Neural crest cell (in vitro differentiated cells): Measurements from ENCODE around the gene ZNF653. TPM values are rescaled to one million over a fixed set of nuclear protein-coding genes. Genes with fewer than 3 reads are reported as not detected.

Experiments used
- DNase-seq: peaks from one replicate; pipeline ENCODE4 v3.0.0; 2021; ENCODE audit warnings: low read depth, mixed read lengths, low spot score
- H3K27ac Mint-ChIP-seq: one replicate; pipeline ENCODE4 v1.8.0; 2021; ENCODE audit warnings: mild to moderate bottlenecking, mixed read lengths; ENCODE audit not compliant: unreplicated experiment
- H3K27me3 Mint-ChIP-seq: 2 replicates; pipeline ENCODE4 v1.8.0; 2021; ENCODE audit warnings: low read depth, mild to moderate bottlenecking, mixed read lengths
- H3K36me3 Mint-ChIP-seq: 2 replicates; pipeline ENCODE4 v1.8.0; 2021; ENCODE audit warnings: low read depth, mild to moderate bottlenecking, mixed read lengths
- H3K4me1 Mint-ChIP-seq: 2 replicates; pipeline ENCODE4 v1.8.0; 2021; ENCODE audit warnings: mixed read lengths
- H3K4me3 Mint-ChIP-seq: one replicate; pipeline ENCODE4 v1.8.0; 2021; ENCODE audit warnings: mild to moderate bottlenecking, mixed read lengths
- H3K9me3 Mint-ChIP-seq: 2 replicates; pipeline ENCODE4 v1.8.0; 2021; ENCODE audit warnings: mixed read lengths
- CTCF ChIP-seq: fragments of 200-600 bp; sonication (generic); conservative IDR thresholded peaks from 2 replicates; pipeline ENCODE4 v1.5.0; 2021; ENCODE audit warnings: antibody characterized with exemption, mild to moderate bottlenecking
- total RNA-seq: library from RNA; stranded (reverse); gene quantifications from 2 replicates; pipeline ENCODE4 v1.2.1, GENCODE V29; 2021

The ZNF653 gene
- total RNA-seq, 1 donor from 2014 or later: 19.0 TPM

GRCh38 chr19:11539495-11540365, 34.1 kb upstream of the ZNF653 start:
- no peak for TF ChIP-seq CTCF
- H3K27me3 Mint-ChIP-seq: peaks cover 12% of the 10 kb centered on the region
- no peak overlapping the region for H3K4me3 Mint-ChIP-seq
- no peaks in the 10 kb centered on the region for H3K9me3 Mint-ChIP-seq
- peak overlapping the region; percentile 35 for H3K27ac Mint-ChIP-seq
- peaks cover 22% of the 10 kb centered on the region for H3K4me1 Mint-ChIP-seq
- no peak for DNase-seq
- no peaks in the 10 kb centered on the region for H3K36me3 Mint-ChIP-seq

- H3K4me1 Mint-ChIP-seq: peaks cover 22% of the 10 kb centered on the region
- TF ChIP-seq CTCF: no peak
- peaks cover 10% of the 10 kb centered on the region for H3K27me3 Mint-ChIP-seq
- H3K4me3 Mint-ChIP-seq: peak within 1 kb of the TSS; percentile 31
- peak within 1 kb of the TSS; percentile 78 for H3K27ac Mint-ChIP-seq
- H3K36me3 Mint-ChIP-seq: no peaks in the 10 kb centered on the region
- no peaks in the 10 kb centered on the region for H3K9me3 Mint-ChIP-seq
- peak; percentile 36 for DNase-seq
Measured at GRCh38 chr19:11538232-11539036, 32.8 kb upstream of the ZNF653 start, which contains the start of gene CNN1. Gene CNN1 (plus strand): TSS chr19:11538851. CDS start chr19:11538928, 77 bp downstream.

- Mint-ChIP-seq H3K27me3 (peaks cover 10% of the 10 kb centered on the region), H3K27ac (peak overlapping the region; percentile 87), H3K36me3 (no peaks in the 10 kb centered on the region), H3K4me1 (peaks cover 22% of the 10 kb centered on the region), H3K4me3 (peak overlapping the region; percentile 76), H3K9me3 (no peaks in the 10 kb centered on the region)
- peak; percentile 94 for TF ChIP-seq CTCF
- peak; percentile 92 for DNase-seq
Measured at GRCh38 chr19:11535792-11536595, 30.4 kb upstream of the ZNF653 start.

GRCh38 chr19:11534948-11535347, 29.3 kb upstream of the ZNF653 start:
- H3K4me3 Mint-ChIP-seq: peak overlapping the region; percentile 43
- H3K9me3 Mint-ChIP-seq: no peaks in the 10 kb centered on the region
- no peak overlapping the region for H3K27ac Mint-ChIP-seq
- H3K36me3 Mint-ChIP-seq: no peaks in the 10 kb centered on the region
- H3K4me1 Mint-ChIP-seq: peaks cover 27% of the 10 kb centered on the region
- peaks cover 5% of the 10 kb centered on the region for H3K27me3 Mint-ChIP-seq
- DNase-seq: no peak
- TF ChIP-seq CTCF: no peak

GRCh38 chr19:11534538-11534937, 28.9 kb upstream of the ZNF653 start:
- Mint-ChIP-seq H3K36me3 (no peaks in the 10 kb centered on the region), H3K4me3 (no peak overlapping the region), H3K27me3 (peaks cover 5% of the 10 kb centered on the region), H3K9me3 (no peaks in the 10 kb centered on the region), H3K4me1 (peaks cover 27% of the 10 kb centered on the region), H3K27ac (no peak overlapping the region)
- TF ChIP-seq CTCF: no peak
- no peak for DNase-seq
